CD4-positive, alpha-beta T cell treated with Interleukin-4 for 1 hour (primary cell): ENCODE results near the gene GRM3.
"Not testable (repeated sequence)": the region's sequence is repeated elsewhere in the genome, so short reads cannot be mapped to it uniquely, and the experiment has no call there.

Experiments
- DNase-seq, 2 donors: peaks; one replicate each; pipeline ENCODE4 v3.0.0-alpha.2; 2020 to 2022

Gene GRM3

GRCh38 chr7:86643561-86644281, at the start of gene GRM3:
Gene GRM3, plus strand, starts transcription at chr7:86643909. Its CDS starts 121,237 bp downstream, at chr7:86765146.
- DNase-seq: no peak

- no peak for DNase-seq
These were observed 45.4 kb upstream of the GRM3 start for GRCh38 chr7:86598311-86598710.

- DNase-seq: no peak
These were observed 45.0 kb upstream of the GRM3 start for GRCh38 chr7:86598721-86599120.

DNA sequence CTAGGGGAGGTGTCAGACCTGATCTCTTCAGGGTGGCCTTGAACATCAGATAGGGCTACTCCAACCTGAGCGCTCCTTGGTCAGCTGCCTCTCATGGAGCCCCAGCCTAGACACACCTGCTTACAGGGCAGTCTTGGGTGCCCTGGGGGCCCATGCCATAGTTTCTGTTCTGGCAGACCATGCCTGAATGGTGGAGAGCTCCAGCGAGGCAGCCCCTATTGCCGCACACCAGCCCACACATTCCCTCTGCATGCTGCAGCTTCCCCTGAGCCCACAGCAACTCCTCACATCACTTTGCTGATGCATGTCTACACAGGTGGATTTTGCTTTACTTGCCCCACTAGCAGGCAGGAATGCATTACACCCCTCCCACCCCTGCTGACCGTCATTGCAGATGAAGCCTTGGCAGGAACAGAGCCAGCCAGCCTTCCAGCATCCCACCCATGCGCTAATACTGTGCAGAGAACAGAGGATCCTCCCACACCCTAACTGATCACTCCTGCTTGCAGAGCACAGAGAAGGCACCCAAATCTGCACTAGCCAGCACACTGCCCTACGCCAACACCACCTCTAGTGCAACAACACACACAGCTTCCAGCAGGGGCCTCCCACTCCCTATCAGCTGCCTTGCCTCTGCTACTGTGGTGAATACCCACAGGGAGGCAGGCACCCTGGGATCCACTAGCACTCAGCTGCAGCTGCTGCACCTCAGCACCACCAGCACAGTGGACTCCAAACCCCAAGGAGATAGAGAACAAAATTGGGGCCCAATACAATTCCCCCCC, 43.0 kb upstream of the GRM3 start:
- DNase-seq: no peak

DNA sequence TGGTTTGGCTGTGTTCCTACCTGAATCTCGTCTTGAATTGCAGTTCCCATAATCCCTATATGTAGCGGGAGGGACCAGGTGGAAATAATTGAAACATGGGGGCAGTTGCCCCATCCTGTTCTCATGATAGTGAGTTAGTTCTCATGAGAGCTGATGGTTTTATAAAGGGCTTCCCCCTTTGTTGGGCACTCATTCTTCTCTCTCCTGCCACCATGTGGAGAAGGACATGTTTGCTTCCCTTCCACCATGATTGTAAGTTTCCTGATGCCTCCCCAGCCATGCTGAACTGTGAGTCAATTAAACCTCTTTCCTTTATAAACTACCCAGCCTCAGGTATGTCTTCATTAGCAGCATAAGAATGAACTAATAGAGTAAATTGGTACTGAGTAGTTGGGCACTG, 28.0 kb upstream of the GRM3 start:
- DNase-seq: not testable (repeated sequence)

- no peak for DNase-seq
These were observed 844 bp downstream of the GRM3 start for GRCh38 chr7:86644282-86645224.

DNA sequence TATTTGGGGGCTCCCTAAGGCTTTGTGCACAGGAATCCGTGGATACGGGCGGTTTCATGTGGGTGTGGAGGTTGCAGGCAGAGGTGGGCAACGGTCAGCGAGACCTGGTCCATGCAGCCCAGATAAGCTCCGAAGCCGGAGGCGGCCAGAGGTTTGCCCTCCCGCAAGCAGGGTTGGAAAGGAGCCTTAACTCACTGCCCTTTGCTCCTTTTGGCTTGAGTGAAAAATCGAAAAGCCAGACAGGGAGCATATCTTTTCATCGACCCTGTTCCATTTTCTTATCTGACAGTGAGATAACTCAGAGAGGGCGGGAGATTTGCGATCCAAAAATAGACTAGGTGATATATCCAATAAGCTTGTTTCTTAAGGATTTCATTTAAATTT, 1.5 kb downstream of the GRM3 start:
- no peak for DNase-seq

DNA sequence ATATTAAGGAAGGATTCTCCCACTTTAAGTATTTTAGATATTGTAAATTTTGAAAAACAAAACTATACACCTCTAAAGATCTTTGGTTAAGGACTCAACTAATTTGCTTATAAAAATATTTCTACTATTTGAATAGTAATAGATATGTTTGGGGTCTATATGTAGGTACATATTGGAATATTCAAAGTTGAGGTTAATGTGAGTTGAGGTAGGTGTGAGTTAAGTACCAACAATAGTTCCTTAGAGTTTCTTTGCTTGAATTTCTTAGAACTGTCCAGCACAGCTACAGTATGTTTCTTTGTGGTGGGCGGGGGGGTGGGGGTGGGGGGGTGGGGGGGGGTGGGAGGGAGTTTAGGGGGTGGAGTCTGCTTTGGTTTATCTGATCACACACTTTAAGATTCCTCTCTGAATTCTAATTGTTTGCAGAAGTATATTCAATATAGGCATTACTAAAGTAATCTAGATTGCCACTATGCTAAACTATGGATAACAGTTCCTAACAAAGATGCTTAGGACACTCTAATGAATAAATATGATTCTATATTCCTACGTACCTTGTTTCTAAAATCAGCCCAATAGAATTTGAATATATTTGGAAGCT, 2.1 kb downstream of the GRM3 start:
- DNase-seq: no peak

- no peak for DNase-seq
These were observed 3.8 kb downstream of the GRM3 start for GRCh38 chr7:86647385-86648094.

DNA sequence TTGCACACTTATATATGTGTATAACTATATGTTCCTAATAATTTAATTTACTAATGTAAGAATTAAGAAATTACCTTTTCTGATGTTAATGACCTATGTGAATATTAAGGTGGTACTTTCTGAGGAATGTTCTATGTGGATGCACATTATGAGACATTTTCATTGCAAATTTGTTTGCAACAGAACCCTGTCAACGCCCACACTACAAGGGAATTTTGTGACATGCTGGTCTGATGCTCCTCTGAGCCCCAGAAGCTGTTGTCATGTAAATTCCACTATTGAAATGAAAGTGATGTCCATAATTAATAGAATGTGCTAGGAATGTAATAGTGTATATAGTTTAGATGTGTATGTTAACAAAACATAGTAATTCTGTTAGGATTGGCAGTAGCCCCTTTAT, 4.5 kb downstream of the GRM3 start:
- no peak for DNase-seq

GRCh38 chr7:86653919-86654659, 10.4 kb downstream of the GRM3 start:
- DNase-seq: no peak

DNA sequence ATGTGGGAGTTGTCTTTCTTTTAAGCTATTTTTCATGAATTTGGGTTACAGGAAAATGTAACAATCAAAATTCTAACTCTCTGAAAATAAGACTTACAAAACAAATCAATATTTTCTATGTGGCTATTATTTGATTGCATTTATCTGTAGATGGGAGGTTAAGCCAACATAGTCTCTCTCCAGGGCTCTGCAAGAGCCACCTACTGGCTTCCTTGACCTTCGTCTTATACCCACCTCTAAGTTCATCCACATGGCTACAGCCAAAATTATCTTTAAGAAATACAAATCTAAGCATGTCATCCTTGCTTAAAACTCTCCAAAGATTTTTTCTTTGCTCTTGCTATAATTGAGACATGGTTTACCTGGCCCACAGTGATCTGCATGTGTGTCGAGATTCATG, 14.2 kb downstream of the GRM3 start:
- DNase-seq: no peak

- no peak for DNase-seq
These were observed 17.3 kb downstream of the GRM3 start for GRCh38 chr7:86660950-86661462.

DNA sequence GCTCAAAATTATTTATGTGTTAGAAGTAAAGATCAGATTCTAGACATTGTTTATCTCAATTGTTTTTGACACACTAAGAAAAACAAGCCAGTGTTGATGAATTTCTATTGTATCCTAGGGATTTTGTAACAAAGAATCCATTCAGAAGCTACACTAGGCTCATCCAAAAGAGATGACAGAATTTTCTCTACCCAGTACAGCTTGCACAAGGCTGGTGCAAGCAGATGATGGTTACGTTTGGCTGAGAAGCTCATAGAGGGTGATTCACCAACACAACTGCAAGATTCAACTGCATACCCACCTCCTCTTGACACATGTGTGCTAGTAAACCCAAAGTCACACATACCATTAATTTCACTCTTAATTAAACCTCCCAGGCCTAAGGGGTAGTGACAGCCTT, 20.8 kb downstream of the GRM3 start:
- no peak for DNase-seq

DNA sequence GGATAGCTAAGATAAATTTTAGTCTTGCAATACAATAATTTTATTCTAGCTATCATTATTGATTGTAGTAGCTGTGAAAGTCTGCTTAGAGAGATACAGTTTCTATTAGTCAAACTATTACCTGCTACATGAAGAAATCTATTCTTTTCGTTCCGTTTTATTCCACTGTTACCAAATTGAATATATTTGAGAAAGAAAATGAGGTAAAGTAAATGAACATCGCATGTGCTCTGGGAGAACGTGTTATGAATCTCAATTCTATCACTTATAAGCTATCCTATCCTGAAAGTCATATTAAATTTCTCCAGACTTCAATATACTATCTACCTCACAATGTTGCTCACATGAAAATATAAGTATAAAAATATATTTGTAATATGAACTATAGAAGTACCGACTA, 21.3 kb downstream of the GRM3 start:
- no peak for DNase-seq

- no peak for DNase-seq
These were observed 22.0 kb downstream of the GRM3 start for GRCh38 chr7:86665669-86666068.

DNA sequence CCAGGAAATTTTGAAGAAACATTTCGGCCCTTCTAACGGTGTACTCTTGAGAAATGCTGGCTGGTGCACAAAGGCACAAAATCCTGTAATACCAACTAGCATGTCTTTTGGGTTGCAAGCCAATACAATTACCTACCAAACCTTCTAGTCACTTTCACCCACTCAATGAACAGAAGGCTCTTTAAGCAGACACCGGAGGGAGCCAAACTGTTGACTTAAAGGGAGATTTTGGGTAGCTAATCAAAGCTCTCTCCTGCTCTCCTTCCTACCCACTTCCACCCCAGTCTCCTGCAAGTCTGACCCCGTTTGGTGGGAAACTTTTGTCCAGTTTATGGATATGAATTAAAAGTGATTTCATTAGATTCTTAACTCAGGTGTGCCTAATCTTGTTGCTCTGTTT, 24.0 kb downstream of the GRM3 start:
- no peak for DNase-seq

DNA sequence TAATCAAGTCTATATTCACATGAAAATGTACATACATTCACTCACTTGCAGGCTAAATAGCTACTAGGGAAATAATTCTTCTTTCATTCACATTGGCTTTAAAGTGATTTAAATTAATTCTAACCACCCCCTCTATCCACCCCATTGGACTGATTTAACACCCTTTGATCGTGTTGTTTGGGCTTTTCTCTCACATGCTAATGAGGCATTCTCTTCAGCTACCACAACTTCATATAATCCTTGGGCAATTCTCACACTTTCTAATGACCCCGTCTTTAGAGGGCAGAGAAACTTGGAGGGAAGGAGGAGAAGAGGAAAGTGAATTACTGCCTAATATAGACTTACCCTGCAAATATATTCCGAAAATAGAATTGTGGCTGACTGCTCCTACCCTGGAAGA, 24.6 kb downstream of the GRM3 start:
- DNase-seq: no peak

- no peak for DNase-seq
These were observed 44.1 kb downstream of the GRM3 start for GRCh38 chr7:86687831-86688230.

DNA sequence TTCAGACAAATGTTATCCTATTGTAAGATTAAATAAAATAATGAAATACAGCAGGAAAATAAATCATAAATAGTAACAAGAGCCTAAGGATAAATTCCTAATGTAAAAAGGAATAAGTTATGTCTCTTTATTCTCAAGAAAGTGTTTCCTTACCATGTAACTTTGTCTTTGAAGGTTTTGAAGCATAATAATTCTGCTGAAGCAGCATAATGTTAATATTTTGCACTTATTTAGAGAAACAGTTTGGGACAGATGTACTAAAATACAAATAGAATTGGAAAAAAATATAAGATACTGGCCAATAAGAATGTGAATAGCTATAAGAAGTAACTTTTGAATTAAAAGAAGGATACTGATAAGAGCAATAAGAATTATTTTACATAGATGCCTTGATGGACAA, 45.7 kb downstream of the GRM3 start:
- no peak for DNase-seq

DNA sequence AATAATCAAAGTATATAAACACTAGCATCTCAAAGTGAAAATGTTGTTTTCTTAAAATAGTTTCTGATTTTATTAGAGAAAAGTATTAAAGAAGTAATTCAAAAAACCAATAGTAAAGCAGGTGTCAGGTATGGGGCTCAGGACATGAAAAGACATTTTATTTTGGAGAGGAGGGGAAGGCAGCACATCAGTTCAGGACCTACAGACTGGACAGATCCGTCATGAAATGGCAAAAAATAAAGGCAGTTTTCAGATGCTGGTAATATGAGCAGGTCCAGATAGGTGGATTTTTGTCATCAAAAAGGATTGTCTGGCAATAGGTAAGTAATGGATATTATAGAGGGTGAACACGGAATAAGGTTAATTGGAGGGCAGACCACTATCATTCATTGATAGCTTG, 49.0 kb downstream of the GRM3 start:
- DNase-seq: no peak
